ENCODE measurements around the gene RAD51.

RAD51 gene

GRCh38 chr15:40684381-40684780, 10.6 kb upstream of the RAD51 start:
- TF ChIP-seq CTCF (IDR thresholded peaks at IDR 0.05; ENCODE audit: low read depth, low read length): no peak
- no peak for DNase-seq (ENCODE audit: extremely low read depth, low read depth)

- no peak for DNase-seq (ENCODE audit: extremely low read depth, low read depth)
- TF ChIP-seq CTCF (IDR thresholded peaks at IDR 0.05; ENCODE audit: low read depth, low read length): no peak
Observed at GRCh38 chr15:40685376-40685775, 9.6 kb upstream of the RAD51 start.

GRCh38 chr15:40688932-40689799, 5.8 kb upstream of the RAD51 start:
- TF ChIP-seq CTCF (IDR thresholded peaks at IDR 0.05; ENCODE audit: low read depth, low read length): no peak
- DNase-seq (ENCODE audit: extremely low read depth, low read depth): no peak

- no peak for DNase-seq (ENCODE audit: extremely low read depth, low read depth)
- TF ChIP-seq CTCF (IDR thresholded peaks at IDR 0.05; ENCODE audit: low read depth, low read length): no peak
Observed at GRCh38 chr15:40691737-40692136, 3.2 kb upstream of the RAD51 start.

GRCh38 chr15:40693904-40694687, 878 bp upstream of the RAD51 start:
- no peak for TF ChIP-seq CTCF (IDR thresholded peaks at IDR 0.05; ENCODE audit: low read depth, low read length)
- DNase-seq (ENCODE audit: extremely low read depth, low read depth): no peak

GRCh38 chr15:40695469-40695890, 506 bp downstream of the RAD51 start:
- DNase-seq (ENCODE audit: extremely low read depth, low read depth): no peak
- TF ChIP-seq CTCF (IDR thresholded peaks at IDR 0.05; ENCODE audit: low read depth, low read length): no peak

GRCh38 chr15:40696228-40696627, 1.3 kb downstream of the RAD51 start:
- no peak for DNase-seq (ENCODE audit: extremely low read depth, low read depth)
- no peak for TF ChIP-seq CTCF (IDR thresholded peaks at IDR 0.05; ENCODE audit: low read depth, low read length)
